ENCODE data around the gene RGS2.
A peak's percentile ranks its signal among the peaks of the same experiment; 100 is the strongest.

Gene RGS2

DNA sequence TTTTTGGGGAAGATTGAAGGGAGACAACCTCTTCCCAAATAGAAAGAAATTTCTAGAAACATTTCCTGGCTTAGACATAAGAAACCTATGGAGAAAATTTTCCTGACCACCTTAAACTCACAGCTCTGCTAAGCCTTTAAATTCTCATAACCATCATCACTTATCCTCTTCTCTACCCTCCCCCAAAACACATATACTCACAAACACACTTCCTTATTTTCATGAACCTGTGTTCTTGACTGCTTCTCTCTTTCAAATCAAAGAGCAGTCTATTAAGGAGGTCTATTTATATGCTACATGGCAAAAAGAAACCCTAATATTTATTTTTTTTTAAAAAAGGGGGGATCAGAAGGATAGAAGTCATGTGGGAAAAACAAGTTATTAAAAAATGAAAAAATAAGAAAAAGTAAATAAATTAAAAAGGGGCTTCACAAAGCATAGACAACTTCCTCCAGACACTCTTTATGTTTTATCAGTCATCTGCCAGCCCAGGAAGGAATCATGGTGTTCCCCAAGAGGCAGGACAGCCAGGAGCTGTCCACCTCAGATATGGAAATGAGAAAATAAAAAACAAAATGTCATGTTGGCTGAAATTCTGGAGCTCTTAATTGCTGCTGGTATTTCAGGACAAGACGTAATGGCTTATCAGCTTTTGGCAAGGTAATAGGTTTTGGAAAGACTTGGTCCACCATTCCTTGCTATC, 12.8 kb upstream of the RGS2 start:
- no peak for DNase-seq (ENCODE audit: low spot score)

DNA sequence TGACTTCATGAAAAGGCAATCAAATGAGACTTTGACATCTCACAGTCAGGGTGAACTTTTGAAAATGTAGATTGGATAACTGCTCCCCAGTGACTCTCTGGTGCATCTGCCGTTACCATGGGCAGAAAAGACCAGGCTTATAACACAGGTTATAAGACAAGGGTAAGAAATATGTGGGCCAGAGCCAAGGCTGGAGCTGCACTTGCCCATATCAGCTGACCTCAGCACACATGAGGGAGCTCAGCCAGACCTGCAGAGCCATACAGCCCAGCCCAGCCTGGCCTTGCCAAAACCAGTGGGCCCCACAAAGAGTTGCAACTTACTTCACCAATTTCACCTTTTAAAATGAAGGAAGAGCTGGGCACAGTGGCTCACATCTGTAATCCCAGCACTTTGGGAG, 11.7 kb upstream of the RGS2 start:
- DNase-seq (ENCODE audit: low spot score) = no peak

DNA sequence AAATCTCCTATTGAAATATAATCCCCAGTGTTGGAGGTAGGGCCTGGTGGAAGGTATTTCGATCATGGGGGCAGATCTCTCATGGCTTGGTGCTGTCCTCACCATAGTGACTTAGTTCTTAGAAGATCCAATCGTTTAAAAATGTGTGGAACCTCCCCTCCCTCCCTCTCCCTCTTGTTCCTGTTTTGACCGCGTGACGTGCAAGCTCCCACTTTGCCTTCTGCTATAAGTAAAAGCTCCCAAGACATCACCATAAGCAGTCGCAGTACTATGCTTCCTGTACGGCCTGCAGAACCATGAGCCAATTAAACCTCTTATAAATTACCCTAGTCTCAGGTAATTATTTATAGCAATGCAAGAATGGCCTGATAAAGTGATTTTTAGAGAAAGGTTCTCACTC, 10.9 kb upstream of the RGS2 start:
- DNase-seq (ENCODE audit: low spot score) = no peak

- no peak for DNase-seq (ENCODE audit: low spot score)
Observed at GRCh38 chr1:192801451-192801850, 7.4 kb upstream of the RGS2 start.

GRCh38 chr1:192802406-192802805, 6.4 kb upstream of the RGS2 start:
- DNase-seq (ENCODE audit: low spot score) = no peak

DNA sequence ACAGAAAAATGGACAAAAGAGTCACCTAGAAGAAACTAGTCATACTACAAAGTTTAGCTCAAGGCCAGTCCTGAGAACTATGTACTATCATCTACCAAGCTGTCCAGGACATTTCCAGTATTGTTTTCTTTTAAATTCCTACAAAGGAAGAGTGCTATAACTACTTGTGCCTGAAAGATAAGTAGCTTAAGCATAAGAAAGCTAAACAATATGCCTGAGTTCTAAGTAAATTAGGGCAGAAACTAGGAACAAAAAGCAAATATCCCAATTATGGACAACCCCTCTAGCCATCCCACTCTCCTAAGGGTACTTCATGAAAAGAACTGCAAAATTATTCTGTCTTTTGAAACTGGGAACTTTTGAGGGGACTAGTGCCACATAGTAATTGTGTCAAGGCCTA, 5.3 kb upstream of the RGS2 start:
- no peak for DNase-seq (ENCODE audit: low spot score)

DNA sequence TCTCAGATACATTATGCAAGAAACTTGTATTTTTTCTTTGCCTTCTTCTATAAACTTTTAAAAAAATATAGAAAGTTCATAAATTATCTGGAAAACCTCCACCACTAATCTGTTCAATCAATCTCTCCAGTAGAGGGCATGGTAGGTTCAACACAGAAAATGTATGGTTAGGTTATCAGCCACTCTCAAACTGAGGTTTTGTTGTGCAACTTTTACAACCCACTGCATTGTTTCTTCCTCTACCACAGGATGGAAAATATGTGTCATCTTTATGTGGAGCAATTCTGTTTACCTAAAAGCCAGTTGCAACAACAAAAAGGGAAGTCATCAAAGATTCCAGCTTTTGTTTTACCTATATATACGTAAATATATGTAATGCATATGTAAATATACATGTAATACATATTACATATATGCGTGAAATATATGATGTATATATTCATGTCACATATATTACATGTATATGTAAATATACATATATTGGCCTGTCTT, 3.0 kb upstream of the RGS2 start:
- DNase-seq (ENCODE audit: low spot score) = peak; percentile 27

- no peak for DNase-seq (ENCODE audit: low spot score)
Observed at GRCh38 chr1:192807211-192808162, 1.4 kb upstream of the RGS2 start.

DNA sequence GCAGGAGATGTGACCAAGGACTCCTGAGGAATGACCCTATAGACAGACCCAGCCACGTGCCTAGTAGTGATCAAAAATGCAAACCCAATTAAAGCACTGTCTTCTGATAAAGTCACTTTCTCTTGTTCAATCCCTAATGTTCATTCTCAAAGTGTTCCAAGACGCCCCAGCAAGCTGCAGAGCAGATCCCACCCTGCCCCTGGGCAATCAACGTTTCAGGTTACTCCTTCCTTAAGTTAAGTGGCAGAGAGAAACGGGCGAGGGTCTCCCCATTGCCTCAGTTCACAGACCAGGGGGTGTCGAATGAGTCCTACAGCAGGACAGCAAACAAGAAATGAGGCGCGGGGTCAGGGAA, 699 bp upstream of the RGS2 start:
- no peak for DNase-seq (ENCODE audit: low spot score)

DNA sequence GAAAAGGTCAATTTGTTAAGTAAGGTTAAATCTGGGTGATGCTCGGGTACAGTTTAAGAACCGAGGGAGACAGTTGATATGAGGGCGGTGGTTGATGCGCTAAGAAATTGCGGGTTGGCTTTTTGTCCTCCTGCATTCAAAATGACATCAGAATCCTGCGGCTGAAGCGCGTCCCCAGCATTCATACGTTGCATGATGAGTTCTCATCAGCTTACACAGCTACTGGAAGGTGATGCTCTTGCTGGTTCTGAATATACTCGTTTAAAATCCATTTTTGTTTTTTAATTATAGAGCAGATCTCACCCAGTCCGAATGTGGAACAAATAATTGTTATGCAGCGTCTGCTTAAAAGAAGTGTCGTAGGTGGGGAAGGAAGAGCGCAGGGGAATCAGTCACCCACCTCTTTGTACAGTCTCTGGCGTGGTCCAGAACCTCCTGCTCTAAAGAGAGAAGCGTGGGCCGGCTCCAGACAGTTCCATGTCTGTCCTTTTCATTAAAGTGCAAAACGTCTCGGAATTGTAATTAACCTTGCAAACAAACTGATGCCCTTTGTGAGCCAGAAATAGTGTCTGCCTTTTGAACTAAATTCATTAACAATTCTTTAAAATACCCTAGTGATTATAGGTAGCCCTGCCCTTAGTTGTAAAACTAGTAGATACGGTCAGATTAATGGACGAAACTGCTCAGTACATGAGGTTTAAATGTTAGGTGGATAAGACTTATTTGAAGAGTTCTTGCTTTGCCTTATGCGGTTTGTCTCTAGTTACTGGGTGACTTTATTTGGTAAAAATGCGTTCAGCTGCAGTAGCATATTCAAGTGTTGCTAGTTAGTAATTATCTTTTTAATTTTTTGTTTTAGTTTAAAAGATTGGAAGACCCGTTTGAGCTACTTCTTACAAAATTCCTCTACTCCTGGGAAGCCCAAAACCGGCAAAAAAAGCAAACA, 741 bp downstream of the RGS2 start:
- DNase-seq (ENCODE audit: low spot score) = peak; percentile 62

DNA sequence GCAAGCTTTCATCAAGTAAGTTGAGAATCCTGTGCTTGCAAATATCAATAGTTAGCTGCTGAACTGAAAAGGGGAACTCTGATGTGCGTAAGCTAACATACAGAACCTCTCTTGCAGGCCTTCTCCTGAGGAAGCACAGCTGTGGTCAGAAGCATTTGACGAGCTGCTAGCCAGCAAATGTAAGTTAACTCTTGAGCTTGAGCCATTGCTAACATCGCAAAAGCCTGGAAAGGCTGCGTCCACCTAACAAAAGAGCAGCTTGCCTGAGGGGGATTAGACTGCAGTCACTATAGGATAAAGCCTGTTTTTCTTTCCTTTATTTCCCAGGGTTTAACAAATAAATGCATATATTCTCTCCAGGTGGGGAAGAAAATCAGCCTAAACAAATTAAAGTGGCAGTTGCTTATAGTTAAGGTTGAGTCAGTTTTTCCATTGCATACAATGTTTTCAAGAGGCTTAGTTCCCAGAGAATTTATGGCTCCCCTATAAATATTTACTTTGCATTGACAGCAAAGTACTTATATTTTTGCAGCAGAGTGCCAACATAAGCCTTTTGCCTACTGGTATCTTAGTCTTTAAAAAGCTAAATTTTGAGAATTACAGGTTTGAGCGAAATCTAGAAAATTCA, 1.5 kb downstream of the RGS2 start:
- DNase-seq (ENCODE audit: low spot score) = no peak

DNA sequence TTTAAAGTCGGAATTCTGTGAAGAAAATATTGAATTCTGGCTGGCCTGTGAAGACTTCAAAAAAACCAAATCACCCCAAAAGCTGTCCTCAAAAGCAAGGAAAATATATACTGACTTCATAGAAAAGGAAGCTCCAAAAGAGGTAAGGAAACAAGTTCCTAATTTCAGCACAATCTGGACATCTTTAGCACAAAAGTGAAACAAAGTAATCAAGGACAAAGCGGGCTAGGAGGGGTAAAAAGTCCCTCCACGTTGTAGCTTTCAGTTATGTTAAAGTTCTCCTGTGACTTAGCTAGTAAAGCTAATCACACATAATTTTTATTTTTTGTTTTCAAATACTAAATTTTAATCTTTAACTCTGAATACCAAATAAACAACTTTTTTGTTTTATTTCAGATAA, 2.2 kb downstream of the RGS2 start:
- DNase-seq (ENCODE audit: low spot score) = no peak

GRCh38 chr1:192811594-192812239, 2.9 kb downstream of the RGS2 start:
- DNase-seq (ENCODE audit: low spot score) = no peak

GRCh38 chr1:192812420-192813209, 3.8 kb downstream of the RGS2 start:
- no peak for DNase-seq (ENCODE audit: low spot score)

DNA sequence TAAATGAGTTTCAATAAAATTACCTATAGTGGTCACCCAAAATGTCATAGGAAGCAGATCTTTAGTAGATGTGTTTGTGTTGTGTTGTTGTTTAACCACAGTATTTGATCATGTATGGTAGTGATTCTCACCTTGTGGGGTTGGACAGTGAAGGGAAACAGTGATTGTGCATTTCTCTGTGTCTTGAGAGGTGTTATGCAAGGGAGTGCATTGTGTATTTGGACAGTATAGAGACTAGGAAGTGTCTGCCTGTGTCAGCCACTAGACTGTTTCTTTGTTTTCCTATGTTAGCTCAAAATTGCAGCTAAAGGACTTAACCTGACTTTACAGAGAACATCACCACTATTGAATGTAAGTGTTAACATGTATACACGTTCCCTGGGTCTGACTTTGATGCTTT, 6.0 kb downstream of the RGS2 start:
- no peak for DNase-seq (ENCODE audit: low spot score)

GRCh38 chr1:192817246-192817645, 8.4 kb downstream of the RGS2 start:
- no peak for DNase-seq (ENCODE audit: low spot score)

DNA sequence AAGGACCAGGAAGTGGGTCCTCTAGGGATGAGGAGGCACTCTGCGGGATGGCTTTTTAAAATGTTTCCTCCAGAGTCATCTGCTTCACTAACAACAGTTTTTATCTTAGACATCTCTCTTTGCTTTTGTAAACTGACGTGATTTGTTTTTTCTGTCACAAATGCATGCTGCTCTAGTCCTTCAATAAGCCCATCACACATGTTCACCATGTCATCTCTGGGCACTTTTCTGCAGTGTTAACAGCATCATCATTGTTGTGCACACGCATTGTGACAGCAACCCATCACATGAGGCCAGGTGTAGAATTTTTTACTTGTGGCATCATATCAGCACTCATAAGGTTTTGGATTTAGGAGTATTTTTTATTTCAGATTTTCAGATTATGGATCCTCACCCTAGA, 12.5 kb downstream of the RGS2 start:
- no peak for DNase-seq (ENCODE audit: low spot score)

DNA sequence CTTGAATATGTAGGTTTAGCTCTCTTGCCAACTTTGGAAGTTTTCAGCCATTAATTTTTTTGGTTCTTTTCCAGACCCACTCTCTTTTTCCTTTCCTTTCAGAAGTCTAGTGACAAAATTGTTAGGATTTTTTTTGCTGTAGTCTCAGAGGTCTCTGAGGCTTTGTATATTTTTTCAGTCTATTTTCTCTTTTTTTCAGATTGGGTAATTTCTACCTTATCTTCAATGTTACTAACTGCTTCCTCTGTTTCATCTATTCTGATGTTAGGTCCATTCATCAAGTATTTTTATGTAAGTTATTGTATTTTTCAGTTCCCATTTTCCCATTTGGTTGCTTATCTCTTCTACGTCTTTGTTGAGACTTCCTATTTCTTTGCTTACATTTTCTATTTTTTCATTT, 15.7 kb downstream of the RGS2 start:
- no peak for DNase-seq (ENCODE audit: low spot score)

DNA sequence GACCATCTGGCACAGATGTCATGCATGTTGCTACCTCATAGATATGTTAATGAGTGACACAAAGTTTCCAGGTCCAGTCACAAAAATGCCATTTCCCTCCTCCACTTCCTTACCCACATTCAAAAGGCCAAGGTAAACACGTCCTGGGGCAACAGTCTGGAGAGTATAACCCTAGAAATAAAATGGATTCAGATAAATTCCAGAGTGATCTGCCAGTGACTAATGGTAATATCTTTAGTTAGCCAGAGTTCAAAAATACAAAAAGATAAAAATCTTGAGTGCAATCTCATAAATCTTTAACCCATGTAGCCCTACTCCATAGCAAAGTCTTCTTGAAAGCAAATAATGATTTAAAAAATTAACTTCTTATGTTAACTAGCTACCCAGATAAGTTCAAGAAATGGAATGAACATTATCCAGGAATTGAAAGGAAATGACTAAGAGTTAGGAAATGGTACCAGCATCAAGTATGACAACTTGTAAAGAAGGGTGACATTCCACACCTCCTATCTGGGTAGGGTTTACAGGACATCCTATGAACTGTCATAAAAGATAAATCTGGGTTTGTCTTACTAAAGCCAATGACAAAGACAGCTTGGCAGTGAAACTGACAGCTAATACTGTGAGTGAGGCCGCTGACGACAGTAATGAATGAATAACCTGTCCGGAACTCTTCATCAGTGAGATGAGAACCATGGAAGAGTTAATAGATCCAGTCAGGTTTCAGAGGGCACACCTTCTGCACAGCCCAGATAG, 18.1 kb downstream of the RGS2 start:
- no peak for DNase-seq (ENCODE audit: low spot score)

Data from SK-N-DZ (cell line).